NCI-H2081 treated with DMSO at 0.1 percent for 48 hours (cell line): ENCODE measurements around the gene PRSS57.

ENCODE experiments used
- DNase-seq: peaks from one replicate; lab custom pipeline; 2025; lab: John Stamatoyannopoulos, UW

PRSS57 gene

GRCh38 chr19:652467-653389 lies 42.5 kb downstream of the PRSS57 start:
- no peak for DNase-seq

GRCh38 chr19:651991-652390 lies 43.3 kb downstream of the PRSS57 start:
- DNase-seq: no peak

GRCh38 chr19:651114-651818 lies 44.0 kb downstream of the PRSS57 start:
- no peak for DNase-seq

- no peak for DNase-seq
These were observed 45.1 kb downstream of the PRSS57 start for GRCh38 chr19:650121-650520.

GRCh38 chr19:648904-649801 lies 46.1 kb downstream of the PRSS57 start:
- no peak for DNase-seq

GRCh38 chr19:648305-648704 lies 46.9 kb downstream of the PRSS57 start:
- DNase-seq: no peak

- DNase-seq: no peak
These were observed 47.5 kb downstream of the PRSS57 start for GRCh38 chr19:647566-648284.

- DNase-seq: no peak
These were observed 48.3 kb downstream of the PRSS57 start for GRCh38 chr19:646779-647565.

- DNase-seq: no peak
These were observed 49.1 kb downstream of the PRSS57 start for GRCh38 chr19:645912-646778.

- no peak for DNase-seq
These were observed 50.5 kb downstream of the PRSS57 start for GRCh38 chr19:644789-645188.

GRCh38 chr19:644363-644762 lies 50.9 kb downstream of the PRSS57 start:
- DNase-seq: no peak

- no peak for DNase-seq
These were observed 51.5 kb downstream of the PRSS57 start for GRCh38 chr19:643736-644135.

GRCh38 chr19:642767-643727 lies 52.2 kb downstream of the PRSS57 start:
- no peak for DNase-seq

- DNase-seq: no peak
These were observed 53.5 kb downstream of the PRSS57 start for GRCh38 chr19:641702-642101.

GRCh38 chr19:640606-641189 lies 54.6 kb downstream of the PRSS57 start:
- no peak for DNase-seq

- no peak for DNase-seq
These were observed 55.1 kb downstream of the PRSS57 start for GRCh38 chr19:640161-640558.

GRCh38 chr19:639253-640160 lies 55.7 kb downstream of the PRSS57 start, which contains the start of gene FGF22:
Gene FGF22 (plus strand): TSS chr19:639879. CDS start chr19:639926, 47 bp downstream.
- DNase-seq: no peak
